K562 (cell line): ENCODE results near the gene SLC22A3. TPM values are rescaled to one million over a fixed set of nuclear protein-coding genes. Genes with fewer than 3 reads are reported as not detected.

Source experiments
- CSDE1 ChIP-seq, 2 experiments: fragments of 450-650 bp; IDR thresholded peaks; 2 replicates each; pipeline ENCODE4 v1.6.1; 2016; ENCODE audit warnings: mild to moderate bottlenecking in 1 of 2
- ETS2 ChIP-seq: IDR thresholded peaks from 2 replicates; pipeline ENCODE4 v1.6.1; 2016; ENCODE audit warnings: borderline replicate concordance, missing genetic modification characterization, mild to moderate bottlenecking, moderate library complexity, missing compliant biosample characterization; ENCODE audit not compliant: poor library complexity, severe bottlenecking
- FOXJ2 ChIP-seq: fragments of 200-800 bp; sonication (Bioruptor generic); IDR thresholded peaks from 2 replicates; pipeline ENCODE4 v1.6.1; 2016; ENCODE audit warnings: missing genetic modification characterization, missing compliant biosample characterization
- ILK ChIP-seq: fragments of 450-650 bp; IDR thresholded peaks from 2 replicates; pipeline ENCODE4 v1.6.1; 2016; ENCODE audit warnings: missing genetic modification characterization, low read depth, mild to moderate bottlenecking, missing compliant biosample characterization, moderate library complexity, borderline replicate concordance
- PHF21A ChIP-seq: fragments of 450-650 bp; IDR thresholded peaks from 2 replicates; pipeline ENCODE4 v1.6.1; 2017; ENCODE audit warnings: low read depth, borderline replicate concordance
- PTRF ChIP-seq: fragments of 450-650 bp; IDR thresholded peaks from 2 replicates; pipeline ENCODE4 v1.6.1; 2016; ENCODE audit warnings: mild to moderate bottlenecking, missing genetic modification characterization, missing compliant biosample characterization
- SMC3 ChIP-seq: conservative IDR thresholded peaks from 2 replicates; pipeline ENCODE4 v1.6.1; 2011; ENCODE audit warnings: low read depth, low read length, improper control_type of control experiment; ENCODE audit not compliant: insufficient read depth
- ZNF143 ChIP-seq: sonication (generic); formaldehyde crosslinking; IDR thresholded peaks from 2 replicates; pipeline ENCODE4 v1.9.0; 2022; ENCODE audit warnings: mild to moderate bottlenecking, missing genetic modification reagents
- ZNF696 ChIP-seq: fragments of 250-450 bp; sonication (Bioruptor Pico); conservative IDR thresholded peaks from 2 replicates; pipeline ENCODE4 v1.4.0; 2020; ENCODE audit warnings: mild to moderate bottlenecking, moderate library complexity
- polyA plus RNA-seq, 8 experiments: library from polyadenylated mRNA; depleted of rRNA in 4 of 8; stranded (reverse) in 5 of 8; unstranded in 3 of 8; fragments of >200 nt; fragmentation: Nextera tagmentation in 2 of 8; fragmentation: Illumina TruSeq in 1 of 8; extraction: Ambion mirVana in 2 of 8; extraction: Trizol in 1 of 8; gene quantifications; 2 replicates each; pipeline versions ENCODE4 v1.2.1 to v1.2.3, GENCODE V29; 2011 to 2014; ENCODE audit warnings: inconsistent platforms in 1 of 8, missing spikeins in 1 of 8
- total RNA-seq, 7 experiments: library from RNA; depleted of rRNA in 6 of 7; stranded (reverse); fragments of >200 nt in 6 of 7; fragmentation: Illumina TruSeq in 2 of 7; extraction: Trizol in 2 of 7; gene quantifications; 2 replicates each; pipeline versions ENCODE4 v1.2.1 to v1.2.3, GENCODE V29; 2011 to 2021; ENCODE audit warnings: low replicate concordance in 1 of 7
- TF ChIP-seq, protein P1 (sequence below), 3 experiments: fragments of 200-800 bp in 1 of 3; fragments of 250-450 bp in 1 of 3; fragments of 450-650 bp in 1 of 3; sonication (Bioruptor Pico) in 1 of 3; sonication (Bioruptor generic) in 1 of 3; formaldehyde crosslinking in 1 of 3; IDR thresholded peaks; 2 replicates each; pipeline versions ENCODE4 v1.6.1 to v1.8.0; 2016 to 2022; ENCODE audit warnings: mild to moderate bottlenecking in 2 of 3, missing genetic modification characterization in 2 of 3, missing compliant biosample characterization in 1 of 3, moderate library complexity in 1 of 3
- TF ChIP-seq, protein P2 (sequence below): fragments of 450-650 bp; formaldehyde crosslinking; IDR thresholded peaks from 2 replicates; pipeline ENCODE4 v1.4.0; 2022; ENCODE audit warnings: mild to moderate bottlenecking, moderate library complexity
- TF ChIP-seq, protein P3 (sequence below): fragments of 450-650 bp; IDR thresholded peaks from 2 replicates; pipeline ENCODE4 v1.7.1; 2018; ENCODE audit warnings: mild to moderate bottlenecking, low read depth; ENCODE audit not compliant: partially characterized antibody
- TF ChIP-seq, protein P4 (sequence below): fragments of 200-800 bp; sonication (Bioruptor generic); IDR thresholded peaks from 2 replicates; pipeline ENCODE4 v1.6.1; 2017; ENCODE audit warnings: missing genetic modification characterization, missing compliant biosample characterization
- TF ChIP-seq, protein P5 (sequence below), 2 experiments: fragments of 450-650 bp in 1 of 2; IDR thresholded peaks; 2 replicates each; pipeline ENCODE4 v1.6.1; 2011 to 2017; ENCODE audit warnings: low read depth in 2 of 2, antibody characterized with exemption in 1 of 2, borderline replicate concordance in 1 of 2, low read length in 1 of 2, mild to moderate bottlenecking in 1 of 2, mixed read lengths in 1 of 2; ENCODE audit not compliant: control insufficient read depth in 1 of 2

SLC22A3 gene
- total and polyA plus RNA-seq, 9 of the 15 experiments (the other 6 are each of a cell fraction or from before 2014, with no cell fraction given), result not detected

DNA sequence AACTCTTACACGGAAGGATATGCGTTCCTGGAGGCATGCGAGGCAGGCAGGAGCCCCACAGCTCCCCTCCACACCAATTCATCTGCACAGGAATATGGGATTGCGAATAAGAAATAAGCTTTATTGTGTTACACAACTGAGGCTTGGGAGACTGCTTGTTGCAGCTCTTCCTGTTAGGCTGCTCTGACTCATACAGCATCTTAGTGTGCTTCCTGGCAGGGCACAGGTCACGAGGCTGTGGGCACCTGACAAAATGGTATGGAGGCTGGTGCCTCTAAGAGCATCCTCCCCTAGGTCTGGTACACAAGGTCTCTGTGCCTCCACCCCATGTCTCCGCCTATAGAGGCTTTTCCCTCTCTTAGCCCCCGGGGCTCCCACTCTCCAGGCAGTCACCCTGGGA, 6.8 kb downstream of the SLC22A3 start (continued):
- TF ChIP-seq, protein P1, sequence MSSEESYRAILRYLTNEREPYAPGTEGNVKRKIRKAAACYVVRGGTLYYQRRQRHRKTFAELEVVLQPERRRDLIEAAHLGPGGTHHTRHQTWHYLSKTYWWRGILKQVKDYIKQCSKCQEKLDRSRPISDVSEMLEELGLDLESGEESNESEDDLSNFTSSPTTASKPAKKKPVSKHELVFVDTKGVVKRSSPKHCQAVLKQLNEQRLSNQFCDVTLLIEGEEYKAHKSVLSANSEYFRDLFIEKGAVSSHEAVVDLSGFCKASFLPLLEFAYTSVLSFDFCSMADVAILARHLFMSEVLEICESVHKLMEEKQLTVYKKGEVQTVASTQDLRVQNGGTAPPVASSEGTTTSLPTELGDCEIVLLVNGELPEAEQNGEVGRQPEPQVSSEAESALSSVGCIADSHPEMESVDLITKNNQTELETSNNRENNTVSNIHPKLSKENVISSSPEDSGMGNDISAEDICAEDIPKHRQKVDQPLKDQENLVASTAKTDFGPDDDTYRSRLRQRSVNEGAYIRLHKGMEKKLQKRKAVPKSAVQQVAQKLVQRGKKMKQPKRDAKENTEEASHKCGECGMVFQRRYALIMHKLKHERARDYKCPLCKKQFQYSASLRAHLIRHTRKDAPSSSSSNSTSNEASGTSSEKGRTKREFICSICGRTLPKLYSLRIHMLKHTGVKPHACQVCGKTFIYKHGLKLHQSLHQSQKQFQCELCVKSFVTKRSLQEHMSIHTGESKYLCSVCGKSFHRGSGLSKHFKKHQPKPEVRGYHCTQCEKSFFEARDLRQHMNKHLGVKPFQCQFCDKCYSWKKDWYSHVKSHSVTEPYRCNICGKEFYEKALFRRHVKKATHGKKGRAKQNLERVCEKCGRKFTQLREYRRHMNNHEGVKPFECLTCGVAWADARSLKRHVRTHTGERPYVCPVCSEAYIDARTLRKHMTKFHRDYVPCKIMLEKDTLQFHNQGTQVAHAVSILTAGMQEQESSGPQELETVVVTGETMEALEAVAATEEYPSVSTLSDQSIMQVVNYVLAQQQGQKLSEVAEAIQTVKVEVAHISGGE (CRISPR knock-in tag; IDR thresholded peaks at IDR 0.05), result no peak
- TF ChIP-seq, protein P2, sequence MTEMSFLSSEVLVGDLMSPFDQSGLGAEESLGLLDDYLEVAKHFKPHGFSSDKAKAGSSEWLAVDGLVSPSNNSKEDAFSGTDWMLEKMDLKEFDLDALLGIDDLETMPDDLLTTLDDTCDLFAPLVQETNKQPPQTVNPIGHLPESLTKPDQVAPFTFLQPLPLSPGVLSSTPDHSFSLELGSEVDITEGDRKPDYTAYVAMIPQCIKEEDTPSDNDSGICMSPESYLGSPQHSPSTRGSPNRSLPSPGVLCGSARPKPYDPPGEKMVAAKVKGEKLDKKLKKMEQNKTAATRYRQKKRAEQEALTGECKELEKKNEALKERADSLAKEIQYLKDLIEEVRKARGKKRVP (CRISPR knock-in tag), result no peak
- TF ChIP-seq, protein P3, sequence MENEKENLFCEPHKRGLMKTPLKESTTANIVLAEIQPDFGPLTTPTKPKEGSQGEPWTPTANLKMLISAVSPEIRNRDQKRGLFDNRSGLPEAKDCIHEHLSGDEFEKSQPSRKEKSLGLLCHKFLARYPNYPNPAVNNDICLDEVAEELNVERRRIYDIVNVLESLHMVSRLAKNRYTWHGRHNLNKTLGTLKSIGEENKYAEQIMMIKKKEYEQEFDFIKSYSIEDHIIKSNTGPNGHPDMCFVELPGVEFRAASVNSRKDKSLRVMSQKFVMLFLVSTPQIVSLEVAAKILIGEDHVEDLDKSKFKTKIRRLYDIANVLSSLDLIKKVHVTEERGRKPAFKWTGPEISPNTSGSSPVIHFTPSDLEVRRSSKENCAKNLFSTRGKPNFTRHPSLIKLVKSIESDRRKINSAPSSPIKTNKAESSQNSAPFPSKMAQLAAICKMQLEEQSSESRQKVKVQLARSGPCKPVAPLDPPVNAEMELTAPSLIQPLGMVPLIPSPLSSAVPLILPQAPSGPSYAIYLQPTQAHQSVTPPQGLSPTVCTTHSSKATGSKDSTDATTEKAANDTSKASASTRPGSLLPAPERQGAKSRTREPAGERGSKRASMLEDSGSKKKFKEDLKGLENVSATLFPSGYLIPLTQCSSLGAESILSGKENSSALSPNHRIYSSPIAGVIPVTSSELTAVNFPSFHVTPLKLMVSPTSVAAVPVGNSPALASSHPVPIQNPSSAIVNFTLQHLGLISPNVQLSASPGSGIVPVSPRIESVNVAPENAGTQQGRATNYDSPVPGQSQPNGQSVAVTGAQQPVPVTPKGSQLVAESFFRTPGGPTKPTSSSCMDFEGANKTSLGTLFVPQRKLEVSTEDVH, result no peak
- TF ChIP-seq PTRF (tag) (no peak), ZNF143 (CRISPR knock-in tag) (no peak), PHF21A (no peak), SMC3 (no peak), ETS2 (tag) (no peak), ILK (no peak), FOXJ2 (tag) (no peak), ZNF696 (CRISPR knock-in tag) (no peak), CSDE1 (IDR thresholded peaks at IDR 0.05) (no peak)
- TF ChIP-seq, protein P4, sequence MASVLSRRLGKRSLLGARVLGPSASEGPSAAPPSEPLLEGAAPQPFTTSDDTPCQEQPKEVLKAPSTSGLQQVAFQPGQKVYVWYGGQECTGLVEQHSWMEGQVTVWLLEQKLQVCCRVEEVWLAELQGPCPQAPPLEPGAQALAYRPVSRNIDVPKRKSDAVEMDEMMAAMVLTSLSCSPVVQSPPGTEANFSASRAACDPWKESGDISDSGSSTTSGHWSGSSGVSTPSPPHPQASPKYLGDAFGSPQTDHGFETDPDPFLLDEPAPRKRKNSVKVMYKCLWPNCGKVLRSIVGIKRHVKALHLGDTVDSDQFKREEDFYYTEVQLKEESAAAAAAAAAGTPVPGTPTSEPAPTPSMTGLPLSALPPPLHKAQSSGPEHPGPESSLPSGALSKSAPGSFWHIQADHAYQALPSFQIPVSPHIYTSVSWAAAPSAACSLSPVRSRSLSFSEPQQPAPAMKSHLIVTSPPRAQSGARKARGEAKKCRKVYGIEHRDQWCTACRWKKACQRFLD (CRISPR knock-in tag), result no peak
- TF ChIP-seq, protein P5, sequence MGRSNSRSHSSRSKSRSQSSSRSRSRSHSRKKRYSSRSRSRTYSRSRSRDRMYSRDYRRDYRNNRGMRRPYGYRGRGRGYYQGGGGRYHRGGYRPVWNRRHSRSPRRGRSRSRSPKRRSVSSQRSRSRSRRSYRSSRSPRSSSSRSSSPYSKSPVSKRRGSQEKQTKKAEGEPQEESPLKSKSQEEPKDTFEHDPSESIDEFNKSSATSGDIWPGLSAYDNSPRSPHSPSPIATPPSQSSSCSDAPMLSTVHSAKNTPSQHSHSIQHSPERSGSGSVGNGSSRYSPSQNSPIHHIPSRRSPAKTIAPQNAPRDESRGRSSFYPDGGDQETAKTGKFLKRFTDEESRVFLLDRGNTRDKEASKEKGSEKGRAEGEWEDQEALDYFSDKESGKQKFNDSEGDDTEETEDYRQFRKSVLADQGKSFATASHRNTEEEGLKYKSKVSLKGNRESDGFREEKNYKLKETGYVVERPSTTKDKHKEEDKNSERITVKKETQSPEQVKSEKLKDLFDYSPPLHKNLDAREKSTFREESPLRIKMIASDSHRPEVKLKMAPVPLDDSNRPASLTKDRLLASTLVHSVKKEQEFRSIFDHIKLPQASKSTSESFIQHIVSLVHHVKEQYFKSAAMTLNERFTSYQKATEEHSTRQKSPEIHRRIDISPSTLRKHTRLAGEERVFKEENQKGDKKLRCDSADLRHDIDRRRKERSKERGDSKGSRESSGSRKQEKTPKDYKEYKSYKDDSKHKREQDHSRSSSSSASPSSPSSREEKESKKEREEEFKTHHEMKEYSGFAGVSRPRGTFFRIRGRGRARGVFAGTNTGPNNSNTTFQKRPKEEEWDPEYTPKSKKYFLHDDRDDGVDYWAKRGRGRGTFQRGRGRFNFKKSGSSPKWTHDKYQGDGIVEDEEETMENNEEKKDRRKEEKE (IDR thresholded peaks at IDR 0.05; ENCODE audit: borderline replicate concordance in 1 of 2, control insufficient read depth in 1 of 2, low read depth in 2 of 2, low read length in 1 of 2), result no peak
